Spleen (tissue), 7 donors: Measurements from ENCODE around the gene DCTN4.
"Not testable (repeated sequence)": the region's sequence is repeated elsewhere in the genome, so short reads cannot be mapped to it uniquely, and the experiment has no call there.

Source experiments
- POLR2A ChIP-seq, 3 donors: fragments of 450-650 bp; IDR thresholded peaks; one replicate each; pipeline ENCODE4 v1.5.1; 2017; ENCODE audit warnings: antibody characterized with exemption in 3 of 3, mild to moderate bottlenecking in 1 of 3
- POLR2AphosphoS5 ChIP-seq, 3 donors: sonication (generic); formaldehyde crosslinking; IDR thresholded peaks; one replicate each; pipeline ENCODE4 v1.5.1; 2017; ENCODE audit warnings: antibody characterized with exemption in 3 of 3
- TF ChIP-seq, protein P1 (sequence below), 11 experiments: fragments of 200-600 bp in 7 of 11; fragments of 450-650 bp in 4 of 11; sonication (generic) in 4 of 11; IDR thresholded peaks in 8 of 11; conservative IDR thresholded peaks in 3 of 11; 1 replicate in 7 of 11; 2 replicates in 4 of 11; pipeline versions ENCODE4 v1.4.0 to v1.8.0; 2016 to 2021; ENCODE audit warnings: antibody characterized with exemption in 11 of 11, inconsistent platforms in 4 of 11, mild to moderate bottlenecking in 1 of 11
- donor health status: DM: no; HTN: no; CAD: no; lungs with moderate emphysema.
- donor health status: DM: no; HTN: no; CAD: no.
- donor health status: DM: no; HTN: no; CAD: no.

DNA sequence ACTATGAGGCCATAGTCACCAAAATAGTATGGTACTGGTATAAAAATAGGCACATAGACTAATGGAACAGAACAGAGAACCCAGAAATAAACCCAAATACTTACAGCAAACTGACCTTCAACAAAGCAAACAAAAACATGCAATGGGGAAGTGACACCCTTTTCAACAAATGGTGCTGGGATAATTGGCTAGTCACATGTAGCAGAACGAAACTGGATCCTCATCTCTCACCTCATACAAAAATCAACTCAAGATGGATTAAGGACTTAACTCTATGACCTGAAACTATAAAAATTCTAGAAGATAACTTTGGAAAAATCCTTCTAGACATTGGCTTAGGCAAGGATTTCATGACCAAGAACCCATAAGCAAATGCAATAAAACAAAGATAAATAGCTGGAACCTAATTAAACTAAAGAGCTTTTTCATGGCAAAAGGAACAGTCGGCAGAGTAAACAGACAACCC lies 34.6 kb upstream of the DCTN4 start:
- TF ChIP-seq, protein P1, sequence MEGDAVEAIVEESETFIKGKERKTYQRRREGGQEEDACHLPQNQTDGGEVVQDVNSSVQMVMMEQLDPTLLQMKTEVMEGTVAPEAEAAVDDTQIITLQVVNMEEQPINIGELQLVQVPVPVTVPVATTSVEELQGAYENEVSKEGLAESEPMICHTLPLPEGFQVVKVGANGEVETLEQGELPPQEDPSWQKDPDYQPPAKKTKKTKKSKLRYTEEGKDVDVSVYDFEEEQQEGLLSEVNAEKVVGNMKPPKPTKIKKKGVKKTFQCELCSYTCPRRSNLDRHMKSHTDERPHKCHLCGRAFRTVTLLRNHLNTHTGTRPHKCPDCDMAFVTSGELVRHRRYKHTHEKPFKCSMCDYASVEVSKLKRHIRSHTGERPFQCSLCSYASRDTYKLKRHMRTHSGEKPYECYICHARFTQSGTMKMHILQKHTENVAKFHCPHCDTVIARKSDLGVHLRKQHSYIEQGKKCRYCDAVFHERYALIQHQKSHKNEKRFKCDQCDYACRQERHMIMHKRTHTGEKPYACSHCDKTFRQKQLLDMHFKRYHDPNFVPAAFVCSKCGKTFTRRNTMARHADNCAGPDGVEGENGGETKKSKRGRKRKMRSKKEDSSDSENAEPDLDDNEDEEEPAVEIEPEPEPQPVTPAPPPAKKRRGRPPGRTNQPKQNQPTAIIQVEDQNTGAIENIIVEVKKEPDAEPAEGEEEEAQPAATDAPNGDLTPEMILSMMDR (IDR thresholded peaks at IDR 0.05 in 8 of 11, conservative IDR thresholded peaks at IDR 0.05 in 3 of 11): not testable (repeated sequence)
- TF ChIP-seq POLR2AphosphoS5, POLR2A (IDR thresholded peaks at IDR 0.05): not testable (repeated sequence)
